ENCODE measurements around the gene PDS5B. TPM values are rescaled to one million over a fixed set of nuclear protein-coding genes. Genes with fewer than 3 reads are reported as not detected.
"Not testable (repeated sequence)": the region's sequence is repeated elsewhere in the genome, so short reads cannot be mapped to it uniquely, and the experiment has no call there.

The PDS5B gene
- total RNA-seq, 1 donor from 2014 or later: 49.4 TPM

GRCh38 chr13:32682740-32683139 is 96.5 kb downstream of the PDS5B start:
- H3K36me3 ChIP-seq: no peaks in the 10 kb centered on the region

GRCh38 chr13:32687275-32687674 is 101.0 kb downstream of the PDS5B start:
- Histone ChIP-seq H3K27me3 (no peaks in the 10 kb centered on the region), H3K4me3 (no peak overlapping the region), H3K36me3 (no peaks in the 10 kb centered on the region), H3K4me1 (no peaks in the 10 kb centered on the region), H3K9me3 (no peaks in the 10 kb centered on the region), H3K27ac (no peak overlapping the region)
- no peak for DNase-seq (ENCODE audit: extremely low spot score in 2 of 2)
- intact Hi-C loops (cut with DNase I): no loop called here
- no peak for TF ChIP-seq CTCF (IDR thresholded peaks at IDR 0.05)
- TF ChIP-seq POLR2AphosphoS5 (IDR thresholded peaks at IDR 0.05; ENCODE audit: insufficient read depth in 1 of 2, low read depth in 1 of 2): no peak
- no peak for TF ChIP-seq POLR2A (IDR thresholded peaks at IDR 0.05)

More at GRCh38 chr13:32682740-32683139, 96.5 kb downstream of the PDS5B start:
- H3K4me1 ChIP-seq: no peaks in the 10 kb centered on the region
- H3K9me3 ChIP-seq: no peaks in the 10 kb centered on the region
- intact Hi-C loops (cut with DNase I): no loop called here
- TF ChIP-seq CTCF (IDR thresholded peaks at IDR 0.05) (no peak), POLR2AphosphoS5 (IDR thresholded peaks at IDR 0.05; ENCODE audit: insufficient read depth in 1 of 2, low read depth in 1 of 2) (no peak), POLR2A (IDR thresholded peaks at IDR 0.05) (no peak)
- H3K27ac ChIP-seq: no peak overlapping the region
- H3K27me3 ChIP-seq: no peaks in the 10 kb centered on the region
- H3K4me3 ChIP-seq: no peak overlapping the region
- no peak for DNase-seq (ENCODE audit: extremely low spot score in 2 of 2)

- no peak overlapping the region for H3K27ac ChIP-seq
- no peaks in the 10 kb centered on the region for H3K27me3 ChIP-seq
- H3K4me1 ChIP-seq: no peaks in the 10 kb centered on the region
- DNase-seq (ENCODE audit: extremely low spot score in 2 of 2): no peak
- no peaks in the 10 kb centered on the region for H3K36me3 ChIP-seq
- intact Hi-C loops (cut with DNase I): no loop called here
- TF ChIP-seq POLR2AphosphoS5 (IDR thresholded peaks at IDR 0.05; ENCODE audit: insufficient read depth in 1 of 2, low read depth in 1 of 2): no peak
- TF ChIP-seq POLR2A (IDR thresholded peaks at IDR 0.05): no peak
- TF ChIP-seq CTCF (IDR thresholded peaks at IDR 0.05): no peak
- H3K9me3 ChIP-seq: no peaks in the 10 kb centered on the region
- H3K4me3 ChIP-seq: no peak overlapping the region
These were observed 109.5 kb downstream of the PDS5B start for GRCh38 chr13:32695602-32696250.

GRCh38 chr13:32707471-32707870 is 121.2 kb downstream of the PDS5B start:
- H3K27me3 ChIP-seq: no peaks in the 10 kb centered on the region
- peaks cover 0 to 42% of the 10 kb centered on the region in 2 donors for H3K36me3 ChIP-seq
- H3K27ac ChIP-seq: no peak overlapping the region
- no peak for DNase-seq (ENCODE audit: extremely low spot score in 2 of 2)
- intact Hi-C loops (cut with DNase I): no loop called here
- no peaks in the 10 kb centered on the region for H3K4me1 ChIP-seq
- H3K4me3 ChIP-seq: no peak overlapping the region
- TF ChIP-seq POLR2AphosphoS5 (IDR thresholded peaks at IDR 0.05; ENCODE audit: insufficient read depth in 1 of 2, low read depth in 1 of 2) (no peak), CTCF (IDR thresholded peaks at IDR 0.05) (no peak), POLR2A (IDR thresholded peaks at IDR 0.05) (no peak)
- H3K9me3 ChIP-seq: no peaks in the 10 kb centered on the region

- H3K27ac ChIP-seq: no peak overlapping the region
- TF ChIP-seq POLR2A (IDR thresholded peaks at IDR 0.05) (no peak), CTCF (IDR thresholded peaks at IDR 0.05) (no peak)
- H3K4me3 ChIP-seq: no peak overlapping the region
- no peaks in the 10 kb centered on the region for H3K4me1 ChIP-seq
- H3K9me3 ChIP-seq: no peaks in the 10 kb centered on the region
- DNase-seq (ENCODE audit: extremely low spot score in 2 of 2): no peak
- intact Hi-C loops (cut with DNase I): no loop called here
- peaks cover 0 to 37% of the 10 kb centered on the region in 2 donors for H3K36me3 ChIP-seq
- no peaks in the 10 kb centered on the region for H3K27me3 ChIP-seq
These were observed 127.1 kb downstream of the PDS5B start for GRCh38 chr13:32713397-32713796.

- H3K27me3 ChIP-seq; intact Hi-C loops (cut with DNase I); H3K4me3 ChIP-seq; H3K4me1 ChIP-seq; H3K27ac ChIP-seq; H3K9me3 ChIP-seq; DNase-seq (ENCODE audit: extremely low spot score in 2 of 2): not testable (repeated sequence)
- peaks cover 0 to 19% of the 10 kb centered on the region in 2 donors for H3K36me3 ChIP-seq
These were observed 129.9 kb downstream of the PDS5B start for GRCh38 chr13:32716201-32716600.
